ENCODE data around the gene ZBTB25. TPM values are rescaled to one million over a fixed set of nuclear protein-coding genes. Genes with fewer than 3 reads are reported as not detected.
"Not testable (repeated sequence)": the region's sequence is repeated elsewhere in the genome, so short reads cannot be mapped to it uniquely, and the experiment has no call there.

ZBTB25 gene
- total RNA-seq, 4 donors from 2014 or later, result 7.3 to 13.3 (median 10.4) TPM

DNA sequence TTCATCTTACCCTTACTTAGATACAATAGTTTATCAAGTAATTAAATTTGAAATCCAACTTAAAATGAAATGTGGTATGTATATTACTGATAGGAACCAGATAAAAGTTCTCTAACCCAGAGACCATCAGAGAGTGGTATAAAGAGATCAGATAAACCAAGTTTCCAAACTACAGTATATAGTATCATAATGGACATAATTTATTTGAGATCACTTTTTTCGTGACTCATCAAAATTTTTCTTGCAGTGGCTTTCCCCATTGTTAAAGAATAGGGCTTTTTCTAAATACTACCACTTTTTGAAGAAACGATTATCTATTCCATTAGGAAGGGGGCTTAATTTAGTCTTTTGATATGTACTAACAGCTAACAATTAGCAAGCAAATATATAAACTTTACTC is 21.7 kb upstream of the ZBTB25 start:
- intact Hi-C loops (cut with DNase I), result no loop called here
- Histone ChIP-seq H3K27me3 (no peaks in the 10 kb centered on the region), H3K4me3 (no peak overlapping the region), H3K36me3 (peaks cover 8 to 33% (median 18%) of the 10 kb centered on the region in 4 donors), H3K27ac (replicated peaks in 1 of 4) (no peak overlapping the region), H3K4me1 (peaks cover 0 to 5% (median 0%) of the 10 kb centered on the region in 4 donors), H3K9me3 (no peaks in the 10 kb centered on the region)
- TF ChIP-seq, protein P1, sequence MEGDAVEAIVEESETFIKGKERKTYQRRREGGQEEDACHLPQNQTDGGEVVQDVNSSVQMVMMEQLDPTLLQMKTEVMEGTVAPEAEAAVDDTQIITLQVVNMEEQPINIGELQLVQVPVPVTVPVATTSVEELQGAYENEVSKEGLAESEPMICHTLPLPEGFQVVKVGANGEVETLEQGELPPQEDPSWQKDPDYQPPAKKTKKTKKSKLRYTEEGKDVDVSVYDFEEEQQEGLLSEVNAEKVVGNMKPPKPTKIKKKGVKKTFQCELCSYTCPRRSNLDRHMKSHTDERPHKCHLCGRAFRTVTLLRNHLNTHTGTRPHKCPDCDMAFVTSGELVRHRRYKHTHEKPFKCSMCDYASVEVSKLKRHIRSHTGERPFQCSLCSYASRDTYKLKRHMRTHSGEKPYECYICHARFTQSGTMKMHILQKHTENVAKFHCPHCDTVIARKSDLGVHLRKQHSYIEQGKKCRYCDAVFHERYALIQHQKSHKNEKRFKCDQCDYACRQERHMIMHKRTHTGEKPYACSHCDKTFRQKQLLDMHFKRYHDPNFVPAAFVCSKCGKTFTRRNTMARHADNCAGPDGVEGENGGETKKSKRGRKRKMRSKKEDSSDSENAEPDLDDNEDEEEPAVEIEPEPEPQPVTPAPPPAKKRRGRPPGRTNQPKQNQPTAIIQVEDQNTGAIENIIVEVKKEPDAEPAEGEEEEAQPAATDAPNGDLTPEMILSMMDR (IDR thresholded peaks at IDR 0.05), result no peak
- no peak for TF ChIP-seq POLR2A (IDR thresholded peaks at IDR 0.05; ENCODE audit: low read depth)
- no peak for TF ChIP-seq EP300 (IDR thresholded peaks at IDR 0.05)
- TF ChIP-seq POLR2AphosphoS5 (IDR thresholded peaks at IDR 0.05), result no peak
- WGBS, result 96% methylated on average over 2 of the region's 2 CpGs
- DNase-seq (ENCODE audit: extremely low spot score), result no peak

- peaks cover 0 to 5% (median 0%) of the 10 kb centered on the region in 4 donors for H3K4me1 ChIP-seq
- H3K27me3 ChIP-seq, result no peaks in the 10 kb centered on the region
- no peak for DNase-seq (ENCODE audit: extremely low spot score)
- H3K36me3 ChIP-seq, result peaks cover 8 to 28% (median 18%) of the 10 kb centered on the region in 4 donors
- H3K27ac ChIP-seq (replicated peaks in 1 of 4), result no peak overlapping the region
- TF ChIP-seq, protein P1 (IDR thresholded peaks at IDR 0.05), result no peak
- TF ChIP-seq POLR2A (IDR thresholded peaks at IDR 0.05; ENCODE audit: low read depth) (no peak), EP300 (IDR thresholded peaks at IDR 0.05) (no peak), POLR2AphosphoS5 (IDR thresholded peaks at IDR 0.05) (no peak)
- H3K9me3 ChIP-seq, result no peaks in the 10 kb centered on the region
- no peak overlapping the region for H3K4me3 ChIP-seq
- WGBS, result 90% methylated on average over 9 of the region's 9 CpGs
- intact Hi-C loops (cut with DNase I), result no loop called here
Observed at GRCh38 chr14:64522591-64523355, 19.1 kb upstream of the ZBTB25 start.

GRCh38 chr14:64520699-64521098 is 17.1 kb upstream of the ZBTB25 start:
- DNase-seq (ENCODE audit: extremely low spot score), result no peak

DNA sequence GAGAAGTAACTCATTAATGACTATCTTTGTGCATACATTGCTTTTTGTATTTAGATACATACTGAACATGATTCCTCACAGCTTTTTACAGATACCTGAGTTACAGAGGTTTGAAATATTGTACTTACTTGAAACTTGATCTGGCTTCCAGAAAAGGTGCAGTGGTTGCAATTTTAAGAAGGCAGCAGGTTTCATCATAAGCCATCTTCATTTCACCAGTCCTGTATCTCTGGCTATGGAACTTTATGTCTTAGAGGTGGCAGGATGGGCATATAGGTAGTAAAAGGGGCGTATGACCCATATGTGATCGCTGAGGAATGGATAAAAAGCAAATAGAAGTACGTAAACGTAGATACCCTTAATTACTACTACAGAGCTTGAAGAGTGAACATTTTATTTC is 14.6 kb upstream of the ZBTB25 start:
- no peak overlapping the region for H3K27ac ChIP-seq (replicated peaks in 1 of 4)
- H3K4me1 ChIP-seq, result peaks cover 7 to 43% (median 28%) of the 10 kb centered on the region in 4 donors
- intact Hi-C loops (cut with DNase I), result no loop called here
- no peaks in the 10 kb centered on the region for H3K27me3 ChIP-seq
- no peaks in the 10 kb centered on the region for H3K9me3 ChIP-seq
- DNase-seq (ENCODE audit: extremely low spot score), result no peak
- TF ChIP-seq, protein P1 (IDR thresholded peaks at IDR 0.05), result no peak
- TF ChIP-seq POLR2A (IDR thresholded peaks at IDR 0.05; ENCODE audit: low read depth) (no peak), EP300 (IDR thresholded peaks at IDR 0.05) (no peak), POLR2AphosphoS5 (IDR thresholded peaks at IDR 0.05) (no peak)
- H3K4me3 ChIP-seq, result no peak overlapping the region
- peaks cover 8 to 21% (median 16%) of the 10 kb centered on the region in 4 donors for H3K36me3 ChIP-seq
- 93% methylated on average over 4 of the region's 4 CpGs for WGBS

More at GRCh38 chr14:64520699-64521098, 17.1 kb upstream of the ZBTB25 start:
- intact Hi-C loops (cut with DNase I), result no loop called here
- Histone ChIP-seq H3K4me3 (no peak overlapping the region), H3K27ac (replicated peaks in 1 of 4) (no peak overlapping the region), H3K9me3 (no peaks in the 10 kb centered on the region), H3K36me3 (peaks cover 8 to 24% (median 18%) of the 10 kb centered on the region in 4 donors), H3K27me3 (no peaks in the 10 kb centered on the region), H3K4me1 (peaks cover 0 to 21% (median 10%) of the 10 kb centered on the region in 4 donors)
- 97% methylated on average over 4 of the region's 4 CpGs for WGBS
- TF ChIP-seq EP300 (IDR thresholded peaks at IDR 0.05), result no peak
- no peak for TF ChIP-seq POLR2A (IDR thresholded peaks at IDR 0.05; ENCODE audit: low read depth)
- TF ChIP-seq, protein P1 (IDR thresholded peaks at IDR 0.05), result no peak
- TF ChIP-seq POLR2AphosphoS5 (IDR thresholded peaks at IDR 0.05), result no peak

DNA sequence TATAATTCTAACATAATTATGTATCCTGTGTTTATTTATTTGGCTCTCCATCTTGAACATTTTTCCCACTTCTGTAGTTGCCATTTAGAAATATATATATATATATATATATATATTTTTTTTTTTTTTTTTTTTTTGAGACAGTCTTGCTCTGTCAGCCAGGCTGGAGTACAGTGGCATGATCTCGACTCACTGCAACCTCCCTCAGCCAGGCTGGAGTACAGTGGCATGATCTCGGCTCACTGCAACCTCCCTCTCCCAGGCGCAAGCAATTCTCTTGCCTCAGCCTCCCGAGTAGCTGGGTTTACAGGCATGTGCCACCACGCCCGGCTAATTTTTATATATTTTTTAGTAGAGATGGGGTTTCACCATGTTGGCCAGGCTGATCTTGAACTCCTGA is 14.0 kb upstream of the ZBTB25 start:
- H3K9me3 ChIP-seq; H3K27me3 ChIP-seq; intact Hi-C loops (cut with DNase I); H3K4me3 ChIP-seq; H3K27ac ChIP-seq (replicated peaks in 1 of 4); DNase-seq (ENCODE audit: extremely low spot score): not testable (repeated sequence)
- H3K4me1 ChIP-seq, result peaks cover 10 to 49% (median 30%) of the 10 kb centered on the region in 4 donors
- 80% methylated on average over 6 of the region's 6 CpGs for WGBS
- peaks cover 8 to 15% (median 13%) of the 10 kb centered on the region in 4 donors for H3K36me3 ChIP-seq
